NCI-H524 (cell line): ENCODE measurements around the gene PPP2R3B.

Source experiments
- DNase-seq, 2 experiments: peaks; one replicate each; lab custom pipeline; 2025; lab: John Stamatoyannopoulos, UW

PPP2R3B gene

GRCh38 chrX:370963-371745, 15.6 kb downstream of the PPP2R3B start:
- no peak for DNase-seq

DNA sequence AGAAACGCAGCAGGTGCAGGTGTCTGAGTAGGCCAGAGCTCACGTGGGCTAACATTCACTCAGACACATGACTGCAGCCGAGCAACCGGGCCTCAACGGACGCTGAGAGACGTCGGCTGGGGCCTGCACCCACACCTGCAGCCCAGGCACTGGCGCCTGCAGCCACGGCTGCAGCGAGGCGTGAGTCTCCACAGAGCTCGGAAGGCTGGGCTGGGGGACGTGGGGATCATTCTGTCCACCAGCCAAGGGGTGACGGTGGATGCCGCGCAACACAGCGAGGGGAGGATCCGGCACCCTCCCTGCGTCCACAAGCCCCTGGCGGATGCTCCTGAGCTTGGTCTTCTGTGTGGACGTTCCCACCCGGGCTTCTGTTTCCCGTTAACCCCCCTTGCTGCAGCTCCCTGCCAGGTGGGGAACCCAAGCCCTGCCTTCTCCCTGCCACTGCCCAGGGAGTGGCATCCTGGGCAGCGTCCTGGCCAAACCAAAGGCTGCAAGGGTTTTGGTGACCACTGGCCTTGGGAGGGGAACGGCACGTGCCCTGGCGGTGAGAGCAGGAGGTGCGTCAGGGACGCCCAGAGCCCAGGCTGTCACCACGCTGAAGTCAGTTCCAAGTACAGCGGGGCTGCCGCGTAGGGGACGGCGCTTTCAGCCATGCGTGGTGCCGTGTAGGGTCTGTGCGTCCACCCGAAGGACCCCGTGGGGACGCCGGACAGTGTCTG, 16.3 kb downstream of the PPP2R3B start:
- DNase-seq: no peak

DNA sequence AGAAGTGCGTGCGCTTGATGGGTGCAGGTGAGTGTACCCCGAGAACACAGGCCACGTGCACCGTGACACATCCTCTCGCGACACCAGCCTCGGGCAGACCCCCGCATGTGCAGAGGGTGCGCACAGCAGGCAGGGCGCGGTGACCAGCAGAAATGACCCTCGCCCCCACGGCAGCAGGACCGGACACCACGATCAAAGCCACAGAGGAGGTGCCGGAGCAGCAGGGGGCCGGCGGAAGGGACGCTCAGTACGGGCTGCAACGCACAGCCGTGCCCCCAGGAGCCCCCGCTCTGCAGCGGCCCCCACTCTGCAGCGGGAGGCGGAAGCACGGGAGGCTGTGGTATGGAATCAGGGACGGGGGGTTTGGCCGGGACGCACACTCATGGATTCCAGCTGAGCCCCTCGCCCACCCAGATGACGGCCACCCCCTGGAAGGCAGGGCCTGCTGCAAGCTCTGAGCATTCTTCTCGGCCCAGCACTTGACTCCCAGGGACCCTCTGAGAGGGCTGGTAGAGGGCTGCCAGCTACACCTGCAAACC, 17.1 kb downstream of the PPP2R3B start:
- no peak for DNase-seq

GRCh38 chrX:368811-369562, 17.7 kb downstream of the PPP2R3B start:
- no peak for DNase-seq

GRCh38 chrX:367866-368265, 18.8 kb downstream of the PPP2R3B start:
- no peak for DNase-seq

DNA sequence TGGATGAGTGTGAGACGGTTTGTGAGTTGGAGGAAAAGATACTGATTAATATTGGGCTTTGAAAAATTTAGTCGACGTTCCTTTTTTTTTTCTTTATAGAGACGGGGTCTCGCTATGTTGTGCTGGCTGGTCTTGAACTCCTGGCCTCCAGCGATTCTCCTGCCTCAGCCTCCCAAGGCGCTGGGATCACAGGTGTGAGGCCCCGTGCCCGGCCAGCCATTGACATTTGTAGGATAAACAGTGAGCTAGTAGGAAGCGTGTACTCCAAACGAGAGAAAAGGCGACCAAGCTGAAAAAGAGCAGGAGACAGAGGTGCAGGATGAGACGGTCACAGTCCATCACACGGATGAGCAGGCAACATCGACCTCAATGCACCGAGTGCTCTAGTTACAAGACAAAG, 19.4 kb downstream of the PPP2R3B start:
- no peak for DNase-seq

DNA sequence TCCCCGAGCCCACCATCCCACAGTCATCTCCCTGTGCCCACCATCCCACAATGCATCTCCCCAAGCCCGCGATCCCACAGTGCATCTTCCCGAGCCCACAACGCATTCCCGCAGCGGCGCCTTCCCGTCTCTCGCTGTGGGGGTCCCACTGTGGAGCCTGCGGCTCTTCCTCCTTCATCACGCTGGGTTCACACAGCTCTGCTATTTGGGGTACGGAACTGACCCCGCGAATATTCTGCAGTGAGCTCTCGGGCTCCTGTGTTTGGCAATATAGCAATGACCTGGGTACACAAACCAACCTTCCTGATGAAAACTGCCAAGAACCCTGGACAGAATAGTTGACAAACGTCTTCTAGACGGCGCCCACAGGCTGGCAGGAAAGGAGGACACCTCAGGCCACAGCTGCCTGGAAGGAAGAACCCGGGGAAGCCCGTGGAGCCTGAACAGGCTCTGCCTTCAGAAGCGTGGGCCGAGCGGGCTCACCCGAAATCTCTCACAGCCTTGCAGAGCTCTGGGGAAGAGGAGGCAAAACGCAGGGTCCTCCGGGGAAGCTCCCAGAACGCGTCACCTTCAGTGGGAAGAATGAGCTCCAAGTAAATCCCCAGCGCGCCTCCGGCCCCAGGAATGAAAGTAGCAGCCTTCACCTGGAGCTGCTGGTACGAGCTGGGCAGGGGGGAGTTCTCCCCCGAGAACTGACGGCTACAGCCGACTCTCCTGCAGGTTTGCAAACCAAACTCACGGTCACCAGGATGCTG, 22.9 kb downstream of the PPP2R3B start:
- no peak for DNase-seq

- no peak for DNase-seq
These were observed 23.6 kb downstream of the PPP2R3B start for GRCh38 chrX:362937-363620.

- DNase-seq: no peak
These were observed 24.4 kb downstream of the PPP2R3B start for GRCh38 chrX:362351-362750.

- DNase-seq: no peak
These were observed 25.2 kb downstream of the PPP2R3B start for GRCh38 chrX:361231-362145.

DNA sequence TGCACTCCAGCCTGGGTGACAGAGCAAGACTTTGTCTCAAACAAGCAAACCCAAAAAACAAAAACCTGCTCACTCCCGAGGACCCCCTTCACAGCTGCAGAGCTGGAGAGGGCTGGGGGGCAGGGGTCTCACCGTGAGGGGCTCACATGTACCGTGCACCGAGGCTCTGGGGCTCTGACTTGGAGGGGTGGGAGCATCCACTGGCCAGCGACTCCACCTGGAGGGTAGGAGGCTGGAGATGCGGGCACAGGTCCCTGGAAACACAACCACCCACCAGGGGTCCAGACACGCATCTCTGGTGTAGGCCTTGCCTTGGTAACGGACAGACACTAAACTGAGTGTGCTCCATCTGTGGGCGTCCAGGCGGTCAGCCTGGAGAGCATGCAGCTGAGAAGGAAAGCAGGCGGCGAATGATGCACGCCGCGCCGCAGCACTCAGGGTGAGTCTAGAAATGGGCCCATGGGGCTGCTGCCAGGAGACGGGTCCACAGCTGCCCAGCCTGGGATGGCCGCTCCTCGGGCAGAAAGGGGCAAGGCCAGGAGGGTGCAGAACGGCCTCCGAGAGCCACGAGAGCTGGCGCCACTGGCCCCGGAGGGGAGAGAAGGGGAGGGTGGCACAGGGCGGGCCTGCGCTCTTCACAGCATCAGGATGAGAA, 26.1 kb downstream of the PPP2R3B start:
- DNase-seq: no peak

GRCh38 chrX:358651-359143, 28.0 kb downstream of the PPP2R3B start:
- DNase-seq: no peak

- no peak for DNase-seq
These were observed 28.8 kb downstream of the PPP2R3B start for GRCh38 chrX:357693-358471.

DNA sequence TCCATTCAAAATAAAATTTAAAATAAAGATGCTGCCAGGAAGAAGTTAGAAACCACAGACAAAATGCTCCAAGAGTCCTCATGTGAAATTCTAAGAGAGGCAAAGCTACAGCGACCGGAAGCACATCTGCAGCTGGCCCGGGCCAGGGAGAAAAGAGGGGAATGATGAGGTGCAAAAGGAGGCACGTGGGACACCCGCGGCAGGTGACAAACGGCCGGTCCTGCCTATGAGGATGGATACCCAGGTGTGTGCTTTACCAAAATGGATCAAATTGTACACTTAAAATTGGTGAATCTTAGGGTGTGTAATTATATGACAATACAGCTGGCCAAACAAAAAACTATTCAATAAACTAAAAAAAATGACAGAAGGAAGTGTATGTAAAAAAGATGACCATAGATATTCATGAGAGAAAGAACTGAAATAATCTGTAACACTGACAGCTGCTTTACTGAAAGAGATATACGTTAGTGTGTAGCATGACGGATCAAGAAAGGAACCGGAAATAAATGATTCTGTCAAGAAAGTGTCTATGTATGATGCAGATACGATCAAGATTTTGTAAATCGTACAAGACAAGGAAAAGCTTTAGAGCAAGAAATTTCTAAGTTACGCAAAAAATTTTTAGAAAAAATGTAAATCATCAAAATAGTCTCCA, 29.5 kb downstream of the PPP2R3B start:
- DNase-seq: no peak

GRCh38 chrX:356385-357034, 30.2 kb downstream of the PPP2R3B start:
- DNase-seq: no peak

DNA sequence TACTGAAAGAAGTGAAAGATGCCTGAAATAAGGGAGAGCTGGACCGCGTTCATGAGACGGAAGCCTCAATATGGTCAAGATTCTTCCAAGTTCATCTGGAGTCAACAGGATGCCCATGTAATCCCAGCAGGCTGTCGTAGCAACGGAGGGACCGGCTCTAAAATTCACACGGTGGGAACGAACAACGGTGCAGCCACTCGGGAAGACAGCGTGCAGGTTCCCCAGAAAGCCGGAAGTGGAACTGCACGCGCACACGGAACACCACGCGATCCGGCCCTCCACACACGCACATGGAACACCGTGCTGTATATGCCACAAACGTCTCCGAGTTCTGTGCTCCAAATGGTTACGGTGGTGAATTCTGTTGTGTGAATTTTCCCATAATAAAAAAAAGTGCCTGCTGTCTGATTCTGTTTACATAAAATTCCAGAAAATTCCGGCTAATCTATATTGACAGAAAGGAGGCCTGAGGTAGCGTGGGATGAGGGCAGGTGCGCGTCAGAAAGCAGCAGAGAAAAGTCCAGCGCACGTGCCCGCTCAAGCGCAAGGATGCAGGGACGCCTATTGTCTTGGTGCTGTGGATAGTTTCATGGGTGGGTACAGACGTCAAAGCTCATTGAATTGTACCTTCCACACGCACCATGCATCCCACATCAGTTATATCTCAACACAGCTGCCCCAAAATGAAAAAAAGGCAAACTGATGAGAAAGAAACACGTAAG, 31.2 kb downstream of the PPP2R3B start:
- no peak for DNase-seq
